OCI-LY7 (cell line): ENCODE results near the gene HOXC10.
A peak's percentile ranks its signal among the peaks of the same experiment; 100 is the strongest.

ENCODE experiments used
- CTCF ChIP-seq: fragments of 200-600 bp; sonication (generic); conservative IDR thresholded peaks from 2 replicates; pipeline ENCODE4 v1.5.1; 2014; ENCODE audit warnings: mild to moderate bottlenecking, antibody characterized with exemption, low read length, moderate library complexity, mixed read lengths
- EZH2phosphoT487 ChIP-seq: fragments of 200-600 bp; sonication (generic); IDR thresholded peaks from 2 replicates; pipeline ENCODE4 v1.6.1; 2018; ENCODE audit warnings: low read depth, borderline replicate concordance, mild to moderate bottlenecking, mixed run types, antibody characterized with exemption, low read length, moderate library complexity, mixed read lengths

GRCh38 chr12:53987787-53988230 is 2.9 kb downstream of the HOXC10 start:
- TF ChIP-seq CTCF (no peak), EZH2phosphoT487 (peak; percentile 64; the same call in 1 of the 2 replicates)
